Activated naive CD4-positive, alpha-beta T cell treated with anti-CD3 and anti-CD28 coated beads, Interleukin-2, amount 50 U/mL, for 16 hours (primary cell): Measurements from ENCODE around the gene EFHC2.
"Not testable (repeated sequence)": the region's sequence is repeated elsewhere in the genome, so short reads cannot be mapped to it uniquely, and the experiment has no call there.

Experiments used
- DNase-seq: peaks from one replicate; pipeline ENCODE4 v3.0.0-alpha.2; 2020

The EFHC2 gene

DNA sequence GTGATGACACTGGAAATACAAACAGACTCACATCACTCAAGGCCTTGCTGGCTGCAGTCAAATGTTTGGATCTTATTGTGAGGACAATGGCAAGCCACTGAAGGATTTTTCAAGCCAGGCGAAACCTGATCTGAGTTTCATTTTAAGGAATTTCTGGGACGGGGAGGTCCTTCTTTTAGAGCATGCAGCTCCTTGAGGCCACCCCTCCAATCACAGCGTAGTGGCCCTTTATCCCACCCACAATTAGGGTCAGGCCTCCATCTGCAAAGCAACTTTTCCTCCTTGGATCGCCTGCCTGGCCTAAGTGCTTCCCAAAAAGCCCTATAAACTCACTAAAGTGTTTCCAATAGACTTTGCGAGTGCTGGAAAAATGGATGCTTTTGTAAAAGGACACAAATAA lies 115.5 kb downstream of the EFHC2 start:
- no peak for DNase-seq

DNA sequence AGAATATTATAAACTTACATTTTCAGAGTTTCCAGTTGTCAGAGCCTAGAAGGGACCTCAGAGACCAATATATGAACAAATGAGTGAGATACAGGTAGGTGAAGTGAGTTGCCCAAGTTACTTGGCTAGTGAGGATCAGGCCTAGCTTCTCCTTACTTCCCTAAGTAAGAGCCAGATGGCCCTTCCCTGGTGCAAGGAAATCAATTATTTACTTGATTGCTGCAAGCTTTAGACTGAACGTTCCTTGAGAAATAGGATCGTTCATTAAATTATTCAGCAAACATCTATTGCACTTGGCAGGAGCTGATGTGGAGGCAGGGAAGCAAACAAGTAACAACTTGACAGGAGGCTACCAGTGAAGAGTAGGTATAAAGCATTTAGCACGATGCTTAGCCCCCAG lies 117.8 kb downstream of the EFHC2 start:
- no peak for DNase-seq

DNA sequence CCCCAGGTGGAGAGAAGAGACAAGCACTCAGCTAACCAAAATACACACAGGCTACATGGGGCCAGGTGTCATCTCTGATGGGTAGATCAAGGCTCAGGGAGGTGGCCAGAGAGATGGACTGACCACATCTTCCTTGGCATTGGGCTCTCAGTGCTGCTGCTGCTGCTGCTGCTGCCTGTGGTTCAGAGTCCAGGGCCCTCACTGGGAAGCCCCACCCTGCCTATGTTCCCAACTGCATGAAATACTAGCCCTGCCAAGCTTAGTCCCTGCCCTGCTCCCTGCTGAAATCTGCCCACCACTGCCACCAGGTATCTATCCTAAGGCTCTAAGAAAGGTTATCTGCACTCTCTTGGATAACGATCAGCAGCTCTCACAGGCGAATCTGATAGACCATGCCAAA lies 118.7 kb downstream of the EFHC2 start:
- no peak for DNase-seq

DNA sequence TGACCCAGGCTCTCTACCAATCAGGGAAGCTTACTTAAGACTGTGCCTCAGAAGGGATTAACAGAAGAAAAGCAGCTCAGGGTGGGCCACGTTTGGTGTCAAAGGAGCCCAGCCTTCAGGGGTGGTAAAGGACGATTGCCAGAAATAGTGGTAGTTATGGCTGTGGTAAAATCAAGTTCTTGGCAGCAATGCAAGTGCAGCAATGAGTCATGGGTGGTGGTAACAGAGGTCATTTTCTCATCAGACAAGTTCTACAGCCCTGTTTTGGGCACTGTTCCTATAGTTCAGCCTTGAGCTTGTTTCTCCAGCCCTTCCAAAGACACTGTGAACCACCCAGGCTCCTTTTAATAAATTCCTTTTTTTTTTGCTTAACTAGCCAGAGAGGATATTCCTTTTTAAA lies 120.3 kb downstream of the EFHC2 start:
- no peak for DNase-seq

DNA sequence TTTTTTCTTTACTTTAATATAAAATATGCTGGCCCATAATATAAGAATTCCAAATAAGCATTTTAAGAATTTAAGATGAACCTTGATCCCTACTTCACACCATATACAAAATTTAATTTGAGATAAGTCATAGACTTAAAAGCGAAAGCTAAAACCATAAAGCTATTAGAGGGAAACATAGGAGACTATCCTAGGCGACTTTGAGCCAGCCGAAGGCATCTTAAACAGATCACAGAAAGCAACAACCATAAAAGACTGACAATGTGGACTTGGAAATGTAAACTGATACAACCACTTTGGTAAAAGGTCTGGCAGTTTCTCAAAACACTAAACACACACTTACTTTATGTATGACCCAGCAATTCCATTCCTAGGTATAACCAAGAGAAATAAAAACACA lies 125.0 kb downstream of the EFHC2 start:
- no peak for DNase-seq

DNA sequence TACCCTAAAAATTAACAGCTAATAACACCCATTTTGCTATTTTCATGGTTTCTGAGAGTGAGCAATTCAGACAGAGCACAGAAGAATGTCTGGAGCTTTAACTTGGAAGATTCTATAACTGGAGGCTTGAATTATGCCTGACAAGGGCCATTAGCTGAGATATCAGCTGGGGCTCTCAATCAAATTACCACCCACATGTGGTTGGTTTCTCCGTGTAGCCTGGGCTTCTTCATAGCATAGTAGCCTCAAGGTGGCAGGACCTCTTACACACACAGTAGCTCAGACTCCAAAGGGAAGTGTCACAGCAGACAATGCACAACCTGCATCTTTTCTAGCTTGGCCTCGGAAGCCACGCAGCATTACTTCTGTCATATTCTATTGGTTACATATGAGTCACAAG lies 127.3 kb downstream of the EFHC2 start:
- no peak for DNase-seq

DNA sequence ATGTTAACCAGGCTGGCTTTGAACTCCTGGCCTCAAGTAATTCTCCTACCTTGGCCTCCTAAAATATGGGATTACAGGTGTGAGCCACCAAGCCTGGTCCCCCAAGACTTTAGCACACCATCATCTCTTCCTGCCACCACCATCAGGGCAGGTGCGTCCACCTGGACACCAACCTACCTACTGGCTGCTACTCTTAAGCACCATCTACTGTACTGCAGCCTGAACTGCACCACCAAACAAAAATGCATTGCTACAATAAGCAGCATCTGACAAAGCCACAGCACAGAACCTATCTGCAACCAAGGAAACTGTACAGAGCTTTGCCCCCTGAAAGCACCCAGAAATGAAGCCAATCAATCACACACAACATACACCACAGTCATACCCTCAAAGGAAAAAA lies 139.7 kb downstream of the EFHC2 start:
- DNase-seq, result no peak

DNA sequence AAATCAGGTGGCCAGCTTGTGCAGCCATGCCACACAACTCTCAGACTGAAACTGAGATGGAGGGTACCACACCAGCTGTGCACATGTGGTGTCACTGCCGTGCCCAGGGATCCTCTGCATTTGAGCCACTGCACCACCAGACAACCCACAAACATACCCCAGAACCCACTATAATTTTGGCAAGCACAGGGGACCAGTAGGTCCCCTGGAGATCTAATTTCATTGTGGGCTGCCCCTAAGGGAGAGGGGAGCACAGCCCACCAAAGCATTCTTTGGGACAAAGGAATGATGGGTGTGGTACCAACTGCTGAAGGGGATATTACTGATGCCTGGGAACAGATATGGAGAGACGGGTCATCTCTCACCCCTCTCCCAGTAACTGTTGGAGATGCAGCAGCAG lies 140.9 kb downstream of the EFHC2 start:
- no peak for DNase-seq

DNA sequence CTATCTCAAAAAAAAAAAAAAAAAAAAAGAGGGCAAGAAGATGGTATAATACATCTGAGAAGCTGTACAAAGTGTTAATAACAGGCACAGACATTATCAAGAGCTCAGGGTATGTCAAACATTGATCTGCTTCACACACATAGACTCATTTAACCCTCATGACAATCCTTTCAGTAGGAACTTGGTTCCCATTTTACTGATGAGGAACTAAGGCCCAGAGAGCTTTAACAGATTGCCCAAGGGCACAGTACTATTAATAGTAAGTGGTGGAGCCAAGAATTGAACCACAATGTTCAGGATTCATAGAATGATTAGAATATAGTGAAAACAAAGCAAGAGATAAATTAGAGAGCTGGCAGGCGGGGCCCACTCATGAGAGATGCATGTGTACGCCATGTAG lies 154.4 kb downstream of the EFHC2 start:
- DNase-seq, result no peak

DNA sequence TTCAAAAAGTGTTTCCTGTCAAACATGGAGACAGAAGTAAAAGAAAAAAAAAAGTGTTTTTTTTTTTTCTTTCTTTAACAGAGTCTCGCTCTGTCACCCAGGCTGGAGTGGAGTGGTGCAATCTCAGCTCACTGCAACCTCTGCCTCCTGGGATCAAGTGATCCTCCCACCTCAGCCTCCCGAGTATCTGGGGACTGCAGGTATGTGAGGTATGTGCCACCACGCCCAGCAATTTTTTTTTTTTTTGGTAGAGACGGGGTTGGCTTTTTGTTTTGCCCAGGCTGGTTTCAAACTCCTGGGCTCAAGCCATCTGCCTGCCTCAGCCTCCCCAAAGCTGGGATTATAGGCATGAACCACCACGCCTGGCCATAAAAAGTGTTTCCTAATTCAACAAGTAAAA lies 155.6 kb downstream of the EFHC2 start:
- not testable (repeated sequence) for DNase-seq

DNA sequence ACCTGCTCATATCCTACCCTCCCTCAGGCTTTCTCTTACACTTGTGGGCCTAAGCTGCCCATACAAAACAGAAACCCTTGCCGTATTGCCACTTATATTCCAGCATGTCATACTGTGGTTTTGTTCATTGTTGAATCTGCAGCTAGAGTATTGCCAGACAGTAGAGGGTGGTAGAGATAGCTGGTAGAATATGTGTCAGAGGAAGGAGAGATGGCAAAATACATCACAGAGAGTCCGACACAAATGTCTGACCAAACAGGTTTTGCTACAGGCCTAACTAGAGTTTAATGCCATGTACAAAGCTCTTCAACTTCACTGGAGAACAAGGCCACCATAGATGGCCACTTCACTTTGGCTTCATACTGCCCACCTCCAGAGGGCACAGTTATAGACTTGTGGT lies 160.1 kb downstream of the EFHC2 start:
- no peak for DNase-seq

DNA sequence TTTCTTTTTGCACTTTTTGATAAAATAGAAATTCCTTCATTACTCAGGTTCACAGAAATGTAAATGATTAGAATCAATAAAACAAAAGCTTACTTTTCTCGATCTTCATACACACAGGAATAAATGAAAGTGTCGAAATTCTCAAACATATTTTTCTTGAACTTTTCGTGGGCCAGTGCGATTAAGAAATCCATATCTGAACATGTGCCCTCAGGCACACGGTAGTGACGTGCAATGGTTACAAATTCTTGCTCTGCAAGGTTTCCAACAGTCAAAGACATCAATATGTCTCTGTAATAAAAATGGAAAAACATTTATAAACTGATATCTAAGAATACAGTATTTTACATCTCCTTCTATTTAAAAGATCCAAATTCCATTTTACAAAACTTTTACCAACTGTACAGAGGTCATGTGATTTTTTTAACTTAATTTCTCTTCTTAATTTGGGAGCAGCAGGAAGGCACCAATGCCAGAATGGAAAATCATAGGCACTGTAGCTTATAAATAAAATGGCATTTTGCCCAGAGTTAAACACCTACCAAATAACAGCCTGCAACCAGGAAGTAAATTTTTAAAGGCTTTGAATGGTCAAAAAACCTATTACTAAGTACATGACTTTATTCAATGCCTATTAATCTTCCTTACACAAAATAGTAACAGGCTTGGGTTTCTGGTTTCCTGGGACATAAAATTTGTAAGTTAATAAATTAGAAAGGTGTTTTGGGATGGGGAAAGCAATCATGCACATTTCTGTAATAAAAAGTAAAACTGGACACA lies 165.0 kb downstream of the EFHC2 start:
- DNase-seq, result no peak

DNA sequence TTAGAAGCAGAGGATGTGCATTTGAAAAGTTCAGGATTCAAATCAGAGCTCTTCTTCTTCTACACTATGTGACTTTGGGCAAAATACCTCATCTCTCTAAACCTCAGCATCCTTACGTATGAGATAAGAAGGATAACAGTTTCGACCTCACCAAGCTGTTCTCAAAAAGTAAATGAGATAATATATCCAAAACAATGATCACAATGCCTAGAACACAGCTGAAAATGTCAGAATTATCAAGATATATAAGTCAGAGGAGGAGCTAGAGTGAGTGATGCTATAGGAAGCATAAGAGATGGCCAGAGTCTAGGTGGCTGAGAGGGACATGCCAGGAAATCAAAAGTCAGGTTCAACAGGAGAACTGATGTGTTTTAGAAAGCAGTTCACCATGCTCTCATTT lies 168.0 kb downstream of the EFHC2 start:
- no peak for DNase-seq

DNA sequence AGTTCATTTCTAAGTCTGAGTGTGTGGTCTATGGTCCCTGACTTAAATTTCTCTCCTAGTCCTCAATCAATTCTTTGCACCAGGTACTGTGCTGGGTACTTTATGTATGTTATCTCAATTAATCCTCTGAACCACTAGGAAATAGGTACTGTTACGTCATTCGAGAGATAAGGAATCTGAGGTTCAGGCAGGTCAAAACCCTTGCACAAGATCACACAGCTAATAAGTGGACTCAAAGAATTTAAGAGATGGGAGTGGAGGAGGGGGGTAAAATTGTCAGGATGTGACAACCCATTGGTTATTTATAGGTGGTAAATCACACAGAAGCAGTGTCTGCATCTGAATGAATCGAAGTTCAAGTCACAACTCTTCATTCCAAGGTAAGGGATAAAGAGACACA lies 169.4 kb downstream of the EFHC2 start:
- no peak for DNase-seq

DNA sequence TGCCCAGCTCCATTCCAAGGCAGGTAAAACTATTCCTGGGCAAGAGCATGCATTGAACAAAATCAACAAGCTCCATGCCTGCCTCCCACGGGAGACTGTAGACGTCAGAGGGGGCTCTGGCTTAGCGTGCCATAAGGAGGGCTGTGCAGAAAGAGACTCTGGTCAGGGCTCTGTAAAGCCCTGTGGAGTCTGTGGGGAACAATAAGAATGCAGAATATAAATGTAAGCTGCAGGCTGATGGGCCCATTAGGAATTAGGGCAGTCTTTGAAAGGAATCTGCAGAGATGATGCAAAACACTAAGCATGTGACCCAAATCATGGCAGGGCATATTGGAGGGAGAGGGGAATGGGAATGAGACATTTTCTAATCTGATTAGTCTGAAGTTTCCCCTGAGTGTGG lies 170.3 kb downstream of the EFHC2 start:
- DNase-seq, result no peak

DNA sequence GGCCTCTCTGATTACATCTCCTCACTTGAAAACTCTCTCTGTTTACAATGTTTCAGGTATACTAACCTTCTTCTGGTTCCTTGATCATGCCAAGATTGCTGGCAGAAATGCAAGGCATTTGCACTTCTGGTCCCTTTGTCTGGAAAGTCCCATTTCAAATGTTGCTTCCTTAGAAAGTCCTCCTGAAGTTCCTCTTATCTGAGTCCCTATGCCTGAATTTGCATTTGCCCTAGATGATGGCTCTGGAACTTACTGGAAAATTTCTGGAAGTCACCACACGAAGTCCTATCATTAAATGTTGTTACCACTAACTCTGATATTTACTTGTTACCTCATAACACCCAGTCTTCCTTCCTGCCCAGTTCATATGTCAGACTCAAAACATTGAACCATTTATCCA lies 176.4 kb downstream of the EFHC2 start:
- no peak for DNase-seq

DNA sequence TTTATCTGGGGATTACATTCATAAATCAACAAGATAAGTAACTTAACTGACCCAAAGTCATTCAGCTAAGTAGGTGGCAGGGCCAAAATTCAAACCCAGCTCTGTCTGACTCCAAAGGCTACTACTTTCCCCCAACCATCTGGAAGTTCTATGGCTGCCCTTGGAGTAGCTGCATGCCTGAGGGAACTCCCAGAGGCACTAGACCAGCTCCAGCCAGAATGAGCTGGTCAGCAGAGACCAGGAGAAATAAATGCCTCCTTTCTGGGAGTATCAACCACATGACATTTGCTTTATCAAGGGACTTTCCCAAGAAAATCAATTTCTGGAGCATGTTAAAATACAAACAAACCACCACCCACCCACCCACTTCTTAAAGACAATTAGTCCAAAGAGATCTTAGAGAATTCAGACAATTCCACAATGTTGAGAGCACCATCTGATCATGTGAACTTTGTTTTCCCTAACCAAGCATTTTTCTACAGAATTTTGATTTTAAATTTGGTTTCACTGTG lies 180.5 kb downstream of the EFHC2 start:
- DNase-seq, result no peak

DNA sequence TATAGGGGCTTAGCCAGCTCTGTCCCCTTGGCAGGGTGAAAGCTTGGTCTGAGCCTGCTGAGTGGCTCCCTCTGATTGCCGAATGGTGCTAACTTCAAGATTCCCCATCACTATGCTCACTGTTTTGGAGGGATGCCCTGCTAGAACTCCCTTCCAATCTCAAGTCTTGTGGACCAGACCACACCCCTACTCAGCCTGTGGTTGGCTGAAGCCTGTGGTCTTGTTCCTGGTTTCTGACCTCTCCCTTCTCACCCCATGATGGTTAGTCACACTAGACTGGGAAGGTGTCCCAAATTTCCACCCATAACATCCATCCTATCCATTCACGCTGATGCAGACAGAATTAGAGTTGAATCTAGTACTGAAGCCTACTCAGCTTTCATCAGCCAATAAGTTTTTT lies 185.6 kb downstream of the EFHC2 start:
- no peak for DNase-seq

DNA sequence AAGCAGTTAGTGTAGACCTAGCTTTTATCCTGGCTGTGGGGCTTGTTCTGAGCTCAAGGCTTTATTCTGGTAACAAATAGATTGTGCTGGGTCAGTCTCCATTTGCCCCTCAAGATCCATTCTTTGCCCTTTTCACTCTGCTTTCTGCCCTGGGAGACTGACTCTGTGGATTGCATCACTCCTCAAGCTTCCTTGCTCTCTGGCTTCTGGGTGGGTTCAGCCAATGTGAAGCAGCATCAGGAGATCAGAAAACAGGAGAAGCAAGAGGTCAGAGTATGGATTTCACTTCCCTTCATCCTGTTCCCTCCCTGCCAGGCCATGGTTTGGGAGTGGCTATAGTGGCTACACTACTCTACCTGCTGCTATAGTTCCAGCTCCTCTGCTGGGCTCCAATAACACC lies 186.2 kb downstream of the EFHC2 start:
- DNase-seq, result no peak

DNA sequence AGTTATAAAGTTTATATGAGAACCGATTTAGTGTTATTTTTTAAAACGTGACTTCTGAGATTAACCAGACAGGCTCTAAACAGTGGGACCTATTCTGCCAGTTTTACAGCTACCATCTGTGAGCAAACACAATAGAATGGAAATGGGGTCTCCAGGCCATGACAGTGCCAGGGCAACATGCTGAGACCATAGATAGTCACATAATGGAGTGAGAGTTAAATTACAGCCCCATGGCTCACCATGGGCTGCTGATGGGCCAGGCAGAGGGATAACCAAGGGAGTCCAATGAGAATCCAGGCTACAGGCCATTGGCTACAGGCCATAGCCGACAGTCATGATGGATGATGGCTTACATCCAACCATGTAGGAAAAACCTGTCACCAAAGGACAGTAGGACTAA lies 186.7 kb downstream of the EFHC2 start:
- no peak for DNase-seq

DNA sequence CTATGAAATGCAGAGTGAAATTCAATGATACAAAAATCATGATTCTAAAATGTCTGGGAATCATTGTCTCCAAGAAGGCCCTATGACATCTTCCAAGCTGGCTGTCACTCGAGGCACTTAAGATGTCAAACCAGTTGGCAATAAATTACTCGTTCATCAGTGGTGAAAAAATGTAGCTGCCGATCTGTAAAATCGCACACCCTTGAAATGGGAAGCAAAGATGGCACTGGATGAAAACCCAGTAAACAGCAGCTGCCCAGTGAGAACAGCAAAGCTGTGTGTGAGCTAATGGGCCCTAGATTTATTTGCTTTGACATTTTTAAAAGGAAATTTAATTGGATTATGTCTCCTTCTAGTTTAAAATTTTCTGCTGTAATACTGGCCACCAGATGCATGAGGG lies 188.3 kb downstream of the EFHC2 start:
- DNase-seq, result no peak

DNA sequence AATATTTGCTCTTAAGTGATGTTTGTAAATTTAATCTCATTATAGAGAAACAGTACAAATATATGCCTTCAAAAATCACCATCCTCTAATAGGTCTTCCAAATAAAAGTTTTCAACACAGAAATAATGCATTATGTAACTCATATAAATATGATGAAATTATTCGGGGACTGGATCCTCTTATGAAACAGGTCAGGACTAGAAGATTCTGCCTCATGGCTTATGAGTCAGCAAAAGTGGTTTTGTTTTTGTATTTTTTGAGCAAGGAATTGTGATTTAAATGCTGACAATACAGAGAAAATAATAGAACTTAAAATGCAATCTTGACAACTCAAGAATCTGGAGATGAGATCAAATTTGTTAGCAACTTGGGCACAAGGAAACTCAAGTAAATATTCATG lies 190.6 kb downstream of the EFHC2 start:
- no peak for DNase-seq

DNA sequence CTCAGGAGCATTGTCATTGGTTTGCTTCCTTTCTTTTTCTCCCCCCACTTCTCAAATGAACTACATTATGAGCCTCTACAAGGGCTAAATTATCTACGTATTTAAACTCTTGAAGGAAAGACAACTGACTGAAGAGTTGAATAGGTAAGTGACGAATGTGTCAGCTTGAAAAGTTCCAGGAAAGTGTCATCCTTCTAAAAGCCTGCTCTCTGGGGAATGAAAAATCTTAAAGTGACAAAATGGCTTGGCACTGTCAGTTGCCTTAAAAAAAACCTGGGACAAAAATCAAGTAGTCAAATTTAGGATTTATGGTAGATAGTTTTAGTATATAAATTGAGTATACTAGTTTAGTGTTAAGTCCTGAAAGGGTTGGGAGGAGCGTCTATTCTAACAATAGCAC lies 196.3 kb downstream of the EFHC2 start:
- DNase-seq, result no peak

DNA sequence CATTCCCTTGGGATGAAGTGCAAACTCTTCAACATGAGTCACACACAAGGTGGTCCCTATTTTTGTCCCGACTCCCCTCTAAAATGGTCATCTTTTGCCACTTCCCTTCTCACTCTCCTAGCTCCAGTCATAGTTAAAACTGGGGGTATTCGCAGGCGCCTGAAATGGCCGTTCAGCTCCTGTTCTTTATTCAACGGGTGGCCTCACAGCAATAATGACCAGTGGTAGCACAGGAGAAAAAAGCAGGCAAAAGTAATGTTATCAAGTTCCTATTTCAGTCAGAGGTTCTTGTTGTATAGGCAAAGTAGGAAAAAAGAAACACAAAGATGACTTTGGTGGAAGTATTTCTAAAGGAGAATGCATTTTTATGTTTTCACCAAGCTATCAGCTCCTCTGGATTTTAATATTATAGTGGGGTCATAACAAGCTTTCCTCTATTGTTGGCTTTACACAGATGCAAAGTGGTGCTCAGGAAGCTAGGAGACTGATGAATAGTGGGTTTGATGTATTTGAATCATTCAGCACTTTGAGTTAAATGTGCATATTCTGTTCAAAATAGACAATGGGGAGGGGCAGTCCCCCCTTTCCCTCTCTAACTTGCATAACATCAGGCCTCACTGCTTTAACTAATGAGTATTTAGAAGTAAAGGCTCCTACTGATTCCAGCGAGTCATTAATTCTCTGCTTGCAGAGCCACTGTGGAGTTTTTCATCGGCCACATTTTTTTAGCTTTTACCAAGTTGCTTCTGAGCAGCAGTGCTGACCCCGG lies 199.1 kb downstream of the EFHC2 start:
- DNase-seq, result no peak
